Measurements from ENCODE around the gene ST6GALNAC3.

Gene ST6GALNAC3

GRCh38 chr1:76254104-76255030, 179.8 kb downstream of the ST6GALNAC3 start:
- no peak for DNase-seq (ENCODE audit: low spot score)

GRCh38 chr1:76256289-76257223, 182.0 kb downstream of the ST6GALNAC3 start:
- DNase-seq (ENCODE audit: low spot score): no peak

GRCh38 chr1:76257823-76258222, 183.3 kb downstream of the ST6GALNAC3 start:
- DNase-seq (ENCODE audit: low spot score): no peak

- no peak for DNase-seq (ENCODE audit: low spot score)
Observed at GRCh38 chr1:76259270-76259669, 184.7 kb downstream of the ST6GALNAC3 start.

- no peak for DNase-seq (ENCODE audit: low spot score)
Observed at GRCh38 chr1:76260279-76260678, 185.7 kb downstream of the ST6GALNAC3 start.

GRCh38 chr1:76262601-76263000, 188.1 kb downstream of the ST6GALNAC3 start:
- DNase-seq (ENCODE audit: low spot score): no peak

GRCh38 chr1:76264642-76265041, 190.1 kb downstream of the ST6GALNAC3 start:
- DNase-seq (ENCODE audit: low spot score): no peak

- no peak for DNase-seq (ENCODE audit: low spot score)
Observed at GRCh38 chr1:76266762-76267161, 192.2 kb downstream of the ST6GALNAC3 start.

- no peak for DNase-seq (ENCODE audit: low spot score)
Observed at GRCh38 chr1:76267631-76268030, 193.1 kb downstream of the ST6GALNAC3 start.

- DNase-seq (ENCODE audit: low spot score): no peak
Observed at GRCh38 chr1:76268341-76268740, 193.8 kb downstream of the ST6GALNAC3 start.

GRCh38 chr1:76269155-76269554, 194.6 kb downstream of the ST6GALNAC3 start:
- no peak for DNase-seq (ENCODE audit: low spot score)

- DNase-seq (ENCODE audit: low spot score): no peak
Observed at GRCh38 chr1:76274302-76274701, 199.8 kb downstream of the ST6GALNAC3 start.

- DNase-seq (ENCODE audit: low spot score): no peak
Observed at GRCh38 chr1:76274718-76275117, 200.2 kb downstream of the ST6GALNAC3 start.

GRCh38 chr1:76278711-76279100, 204.2 kb downstream of the ST6GALNAC3 start:
- DNase-seq (ENCODE audit: low spot score): no peak

GRCh38 chr1:76279101-76279748, 204.7 kb downstream of the ST6GALNAC3 start:
- DNase-seq (ENCODE audit: low spot score): no peak

GRCh38 chr1:76281306-76281705, 206.8 kb downstream of the ST6GALNAC3 start:
- no peak for DNase-seq (ENCODE audit: low spot score)

- DNase-seq (ENCODE audit: low spot score): no peak
Observed at GRCh38 chr1:76284842-76285241, 210.3 kb downstream of the ST6GALNAC3 start.

GRCh38 chr1:76285578-76286135, 211.1 kb downstream of the ST6GALNAC3 start:
- DNase-seq (ENCODE audit: low spot score): no peak

- no peak for DNase-seq (ENCODE audit: low spot score)
Observed at GRCh38 chr1:76287917-76288316, 213.4 kb downstream of the ST6GALNAC3 start.

- DNase-seq (ENCODE audit: low spot score): no peak
Observed at GRCh38 chr1:76288758-76289483, 214.4 kb downstream of the ST6GALNAC3 start.

GRCh38 chr1:76289692-76290091, 215.1 kb downstream of the ST6GALNAC3 start:
- DNase-seq (ENCODE audit: low spot score): no peak

Measured in ecto neural progenitor cell (in vitro differentiated cells).